GM23248 (cell line): ENCODE data around the gene PCDHGC4.

Experiments
- EZH2 ChIP-seq: fragments of 200-600 bp; sonication (generic); IDR thresholded peaks from 2 replicates; pipeline ENCODE4 v1.6.1; 2018; ENCODE audit warnings: antibody characterized with exemption, mild to moderate bottlenecking; ENCODE audit not compliant: insufficient read depth, poor library complexity, severe bottlenecking
- EZH2phosphoT487 ChIP-seq: fragments of 200-600 bp; sonication (generic); IDR thresholded peaks from 2 replicates; pipeline ENCODE4 v1.6.1; 2018; ENCODE audit warnings: antibody characterized with exemption, moderate library complexity, mild to moderate bottlenecking, low read depth; ENCODE audit not compliant: insufficient read depth

GRCh38 chr5:141477044-141477575, 7.7 kb upstream of the PCDHGC4 start:
- TF ChIP-seq EZH2, result no peak
- TF ChIP-seq EZH2phosphoT487, result no peak
